ENCODE data around the gene XIRP2. TPM values are rescaled to one million over a fixed set of nuclear protein-coding genes. Genes with fewer than 3 reads are reported as not detected.
A peak's percentile ranks its signal among the peaks of the same experiment; 100 is the strongest.

XIRP2 gene
- total RNA-seq, 1 donor = 0.09 TPM

GRCh38 chr2:166897666-166898065 lies 9.4 kb downstream of the XIRP2 start:
- no peak for TF ChIP-seq CTCF (IDR thresholded peaks at IDR 0.05; ENCODE audit: insufficient read depth, low read length)
- no peak overlapping the region for H3K4me3 ChIP-seq (ENCODE audit: low read depth, low read length)

GRCh38 chr2:166899676-166900075 lies 11.4 kb downstream of the XIRP2 start:
- no peak for DNase-seq (ENCODE audit: low read depth)
- no peak overlapping the region for H3K4me3 ChIP-seq (ENCODE audit: low read depth, low read length)
- no peak for TF ChIP-seq CTCF (IDR thresholded peaks at IDR 0.05; ENCODE audit: insufficient read depth, low read length)

More at GRCh38 chr2:166897666-166898065, 9.4 kb downstream of the XIRP2 start:
- DNase-seq (ENCODE audit: low read depth) = no peak

- TF ChIP-seq CTCF (IDR thresholded peaks at IDR 0.05; ENCODE audit: insufficient read depth, low read length) = peak; percentile 18
- DNase-seq (ENCODE audit: low read depth) = peak; percentile 22
- no peak overlapping the region for H3K4me3 ChIP-seq (ENCODE audit: low read depth, low read length)
These were observed 12.4 kb downstream of the XIRP2 start for GRCh38 chr2:166900700-166901099.

DNA sequence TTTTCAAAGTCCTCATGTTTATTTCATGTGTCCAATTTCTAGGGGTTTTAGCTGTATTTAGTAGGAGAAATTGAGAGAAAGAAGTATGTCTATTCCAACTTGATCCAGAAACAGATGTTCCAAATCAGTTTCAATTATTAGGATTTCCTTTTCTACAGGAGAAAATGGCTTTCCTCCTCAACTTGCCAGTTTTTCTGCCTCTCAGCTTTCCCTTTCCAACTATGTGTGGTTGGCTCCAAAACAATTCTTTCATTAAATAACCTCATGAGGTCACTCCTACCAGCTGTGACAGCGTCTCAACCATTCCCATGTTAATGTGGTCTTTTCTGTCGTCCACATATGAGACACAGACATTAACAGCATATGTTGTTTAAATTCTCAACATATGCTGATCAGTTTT lies 13.1 kb downstream of the XIRP2 start:
- DNase-seq (ENCODE audit: low read depth) = no peak
- H3K4me3 ChIP-seq (ENCODE audit: low read depth, low read length) = no peak overlapping the region
- TF ChIP-seq CTCF (IDR thresholded peaks at IDR 0.05; ENCODE audit: insufficient read depth, low read length) = no peak

GRCh38 chr2:166916987-166917386 lies 28.7 kb downstream of the XIRP2 start:
- no peak overlapping the region for H3K4me3 ChIP-seq (ENCODE audit: low read depth, low read length)
- DNase-seq (ENCODE audit: low read depth) = no peak
- TF ChIP-seq CTCF (IDR thresholded peaks at IDR 0.05; ENCODE audit: insufficient read depth, low read length) = no peak

DNA sequence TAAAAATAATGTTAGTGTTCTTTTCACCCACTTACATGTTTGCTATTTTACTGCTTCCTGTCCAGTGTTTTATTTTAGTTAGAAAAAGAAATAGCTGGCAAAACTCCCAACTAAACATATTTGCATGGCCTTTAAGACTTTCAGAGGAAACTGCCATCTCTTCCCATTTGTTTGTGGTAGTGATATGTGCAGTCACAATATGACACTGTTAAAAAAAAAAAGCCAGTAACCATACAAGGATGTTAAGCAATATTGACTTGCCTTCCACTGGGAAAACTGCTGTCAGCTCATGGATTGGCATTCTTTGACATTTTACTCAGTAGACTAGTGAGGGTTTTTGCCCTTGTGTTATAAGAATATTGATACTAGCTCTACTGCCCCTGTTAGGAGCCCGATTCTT lies 29.1 kb downstream of the XIRP2 start:
- TF ChIP-seq CTCF (IDR thresholded peaks at IDR 0.05; ENCODE audit: insufficient read depth, low read length) = no peak
- DNase-seq (ENCODE audit: low read depth) = no peak
- no peak overlapping the region for H3K4me3 ChIP-seq (ENCODE audit: low read depth, low read length)

DNA sequence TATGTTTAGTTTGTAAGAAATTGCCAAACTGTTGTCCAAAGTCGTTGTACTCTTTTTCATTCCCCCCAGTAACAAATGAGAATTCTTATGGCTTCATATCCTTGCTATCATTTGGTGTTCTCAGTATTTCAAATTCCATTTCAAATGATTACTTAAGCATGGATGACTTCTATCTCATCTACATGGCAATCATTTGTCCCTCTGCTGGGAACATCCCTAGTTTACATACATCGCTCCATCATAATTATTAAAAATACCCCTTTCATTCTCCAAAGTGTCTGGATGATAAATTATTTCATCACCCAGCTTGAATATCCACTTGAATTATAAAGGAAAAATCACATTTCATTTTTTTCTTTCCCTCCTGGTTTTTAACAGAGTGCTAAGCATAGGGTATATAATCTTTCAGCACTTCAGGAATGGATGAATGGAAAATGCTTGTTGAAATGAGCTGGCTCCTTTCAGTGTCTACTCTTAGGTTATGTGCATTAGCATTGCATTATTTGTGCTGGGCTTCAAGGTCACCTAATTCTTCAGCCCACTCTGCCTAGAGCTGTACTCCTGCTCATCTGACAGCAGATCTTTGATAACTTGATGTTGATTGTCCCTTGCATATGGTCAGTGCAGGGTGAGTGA lies 33.1 kb downstream of the XIRP2 start:
- TF ChIP-seq CTCF (IDR thresholded peaks at IDR 0.05; ENCODE audit: insufficient read depth, low read length) = no peak
- DNase-seq (ENCODE audit: low read depth) = no peak

More for the DNA sequence above, 33.1 kb downstream of the XIRP2 start:
- no peak overlapping the region for H3K4me3 ChIP-seq (ENCODE audit: low read depth, low read length)

Measured in fibroblast of the aortic adventitia (primary cell).